ENCODE results near the gene RHOB.
A peak's percentile ranks its signal among the peaks of the same experiment; 100 is the strongest.
"Not testable (repeated sequence)": the region's sequence is repeated elsewhere in the genome, so short reads cannot be mapped to it uniquely, and the experiment has no call there.

RHOB gene

GRCh38 chr2:20414806-20415205 lies 32.1 kb upstream of the RHOB start:
- H3K9me3 Mint-ChIP-seq = peaks cover 24% of the 10 kb centered on the region
- H3K27ac Mint-ChIP-seq = no peak overlapping the region
- H3K4me1 Mint-ChIP-seq = peaks cover 17% of the 10 kb centered on the region
- H3K4me3 Mint-ChIP-seq = no peak overlapping the region
- DNase-seq = no peak
- H3K27me3 Mint-ChIP-seq (ENCODE audit: low read depth, poor library complexity) = peaks cover 20% of the 10 kb centered on the region
- peaks cover 3% of the 10 kb centered on the region for H3K36me3 Mint-ChIP-seq (ENCODE audit: low read depth)
- no peak for TF ChIP-seq CTCF (IDR thresholded peaks at IDR 0.05)

GRCh38 chr2:20415511-20415918 lies 31.4 kb upstream of the RHOB start:
- no peak for TF ChIP-seq CTCF (IDR thresholded peaks at IDR 0.05)
- Mint-ChIP-seq H3K27me3 (ENCODE audit: low read depth, poor library complexity) (peaks cover 20% of the 10 kb centered on the region), H3K4me1 (peaks cover 20% of the 10 kb centered on the region), H3K27ac (no peak overlapping the region), H3K36me3 (ENCODE audit: low read depth) (no peaks in the 10 kb centered on the region), H3K9me3 (peaks cover 17% of the 10 kb centered on the region), H3K4me3 (no peak overlapping the region)
- no peak for DNase-seq

- H3K9me3 Mint-ChIP-seq = peaks cover 8% of the 10 kb centered on the region
- H3K27ac Mint-ChIP-seq = no peak overlapping the region
- no peak for TF ChIP-seq CTCF (IDR thresholded peaks at IDR 0.05)
- DNase-seq = no peak
- no peaks in the 10 kb centered on the region for H3K36me3 Mint-ChIP-seq (ENCODE audit: low read depth)
- H3K27me3 Mint-ChIP-seq (ENCODE audit: low read depth, poor library complexity) = peaks cover 20% of the 10 kb centered on the region
- H3K4me3 Mint-ChIP-seq = no peak overlapping the region
- peaks cover 20% of the 10 kb centered on the region for H3K4me1 Mint-ChIP-seq
Observed at GRCh38 chr2:20416723-20417122, 30.2 kb upstream of the RHOB start.

GRCh38 chr2:20417230-20417821 lies 29.5 kb upstream of the RHOB start:
- H3K4me1 Mint-ChIP-seq = peaks cover 20% of the 10 kb centered on the region
- not testable (repeated sequence) for H3K4me3 Mint-ChIP-seq; DNase-seq; H3K27ac Mint-ChIP-seq; H3K9me3 Mint-ChIP-seq; H3K36me3 Mint-ChIP-seq (ENCODE audit: low read depth)
- peaks cover 23% of the 10 kb centered on the region for H3K27me3 Mint-ChIP-seq (ENCODE audit: low read depth, poor library complexity)

GRCh38 chr2:20418519-20418918 lies 28.4 kb upstream of the RHOB start:
- no peak for TF ChIP-seq CTCF (IDR thresholded peaks at IDR 0.05)
- no peak for DNase-seq
- Mint-ChIP-seq H3K27me3 (ENCODE audit: low read depth, poor library complexity) (peaks cover 23% of the 10 kb centered on the region), H3K36me3 (ENCODE audit: low read depth) (no peaks in the 10 kb centered on the region), H3K4me1 (peaks cover 30% of the 10 kb centered on the region), H3K4me3 (no peak overlapping the region), H3K27ac (no peak overlapping the region), H3K9me3 (peaks cover 8% of the 10 kb centered on the region)

- DNase-seq = peak; percentile 35
- Mint-ChIP-seq H3K36me3 (ENCODE audit: low read depth) (no peaks in the 10 kb centered on the region), H3K9me3 (peaks cover 8% of the 10 kb centered on the region), H3K27me3 (ENCODE audit: low read depth, poor library complexity) (peaks cover 23% of the 10 kb centered on the region), H3K27ac (peak overlapping the region; percentile 92), H3K4me1 (peaks cover 34% of the 10 kb centered on the region), H3K4me3 (no peak overlapping the region)
- no peak for TF ChIP-seq CTCF (IDR thresholded peaks at IDR 0.05)
Observed at GRCh38 chr2:20419007-20419576, 27.8 kb upstream of the RHOB start.
